Lung (tissue), 12 donors: ENCODE results near the gene TBCD. TPM values are rescaled to one million over a fixed set of nuclear protein-coding genes. Genes with fewer than 3 reads are reported as not detected.
A peak's percentile ranks its signal among the peaks of the same experiment; 100 is the strongest.

Experiments
- ATAC-seq: fragments of 200-7000 bp; cut with Tn5 transposase; one replicate; pipeline ENCODE4 v1.9.1; 2020; ENCODE audit warnings: moderate number of reproducible peaks; ENCODE audit not compliant: insufficient read depth, low FRiP score
- DNase-seq, 3 donors: peaks; one replicate each; pipeline ENCODE4 v3.0.0-alpha.2; 2013 to 2017
- H3K27ac ChIP-seq, 2 donors: one replicate each; pipeline ENCODE4 v1.5.1; 2013; ENCODE audit warnings: mild to moderate bottlenecking in 2 of 2, moderate library complexity in 2 of 2, control low read depth in 1 of 2, inconsistent platforms in 1 of 2, low read depth in 1 of 2, low read length in 1 of 2
- H3K27me3 ChIP-seq, 3 donors: one replicate each; pipeline ENCODE4 v1.5.1; 2013; ENCODE audit warnings: low read length in 2 of 3; ENCODE audit not compliant: control insufficient read depth in 3 of 3, insufficient read depth in 3 of 3
- H3K36me3 ChIP-seq, 4 donors: one replicate each; pipeline ENCODE4 v1.5.1; 2013; ENCODE audit warnings: low read length in 4 of 4, mild to moderate bottlenecking in 1 of 4, moderate library complexity in 1 of 4; ENCODE audit not compliant: control insufficient read depth in 4 of 4, insufficient read depth in 4 of 4
- H3K4me1 ChIP-seq, 5 donors: one replicate each; pipeline ENCODE4 v1.5.1; 2013; ENCODE audit warnings: low read length in 5 of 5, mild to moderate bottlenecking in 2 of 5, moderate library complexity in 1 of 5; ENCODE audit not compliant: control insufficient read depth in 5 of 5, insufficient read depth in 5 of 5
- H3K4me3 ChIP-seq: one replicate; pipeline ENCODE4 v1.5.1; 2013; ENCODE audit warnings: mild to moderate bottlenecking, control low read depth, moderate library complexity
- H3K9ac ChIP-seq, 2 donors: one replicate each; pipeline ENCODE4 v1.5.1; 2013; ENCODE audit warnings: low read length in 2 of 2, control low read depth in 1 of 2; ENCODE audit not compliant: insufficient read depth in 1 of 2
- H3K9me3 ChIP-seq, 4 donors: one replicate each; pipeline ENCODE4 v1.5.1; 2013; ENCODE audit warnings: low read length in 3 of 4, mild to moderate bottlenecking in 1 of 4, moderate library complexity in 1 of 4; ENCODE audit not compliant: control insufficient read depth in 4 of 4, insufficient read depth in 3 of 4
- CTCF ChIP-seq: IDR thresholded peaks from 2 replicates; pipeline ENCODE4 v1.5.1; 2012; ENCODE audit warnings: mild to moderate bottlenecking; ENCODE audit errors: control extremely low read depth, extremely low read depth
- WGBS, 2 donors: extraction: QIAGEN DNeasy Blood & Tissue Kit; methylation state at CpG; one replicate each; pipeline ENCODE4 v1.1.7; 2013; 5-methylcytosine and 5-hydroxymethylcytosine counted together
- polyA plus RNA-seq, 2 donors: library from polyadenylated mRNA; stranded (reverse); fragments of 200-250 nt; gene quantifications; one replicate each; pipeline ENCODE4 v1.2.1, GENCODE V29; 2013
- total RNA-seq, 2 donors: library from RNA; depleted of rRNA in 1 of 2; stranded (reverse); fragments of >200 nt in 1 of 2; gene quantifications; one replicate each; pipeline ENCODE4 v1.2.1, GENCODE V29; 2014 to 2021
- donor health status: control.
- donor health status: control.
- donor health status: Bipolar disorder and iron deficiency.
- donor health status: healthy.
- donor health status: DM: yes; HTN: yes; CAD: no.

TBCD gene
- total and polyA plus RNA-seq, 4 donors = 57.6 to 119 (median 90.3) TPM

GRCh38 chr17:82887255-82888164, 135.6 kb downstream of the TBCD start:
- Histone ChIP-seq H3K4me3 (no peak overlapping the region), H3K36me3 (peaks cover 0 to 11% (median 3%) of the 10 kb centered on the region in 4 donors), H3K9ac (no peak overlapping the region), H3K4me1 (peaks cover 6 to 61% (median 27%) of the 10 kb centered on the region in 5 donors), H3K27ac (peak overlapping the region in 1 of 2 donors; percentile 75), H3K27me3 (no peaks in the 10 kb centered on the region), H3K9me3 (no peaks in the 10 kb centered on the region)
- no peak for ATAC-seq
- DNase-seq = no peak
- no peak for TF ChIP-seq CTCF
- 78 to 79% methylated on average over 27 of the region's 27 CpGs for WGBS, 2 donors

GRCh38 chr17:82888583-82889495, 137.0 kb downstream of the TBCD start:
- Histone ChIP-seq H3K27me3 (no peaks in the 10 kb centered on the region), H3K4me1 (peaks cover 6 to 69% (median 37%) of the 10 kb centered on the region in 5 donors), H3K9ac (no peak overlapping the region), H3K9me3 (no peaks in the 10 kb centered on the region), H3K27ac (peak overlapping the region in 1 of 2 donors; percentile 86), H3K36me3 (peaks cover 0 to 11% (median 3%) of the 10 kb centered on the region in 4 donors), H3K4me3 (no peak overlapping the region)
- TF ChIP-seq CTCF = no peak
- DNase-seq (peak in 1 of 3 donors; percentile 42), ATAC-seq (peak; percentile 67)
- 71 to 88% methylated on average over 30 of the region's 30 CpGs for WGBS, 2 donors

- TF ChIP-seq CTCF = no peak
- 73 to 83% methylated on average over 28 of the region's 28 CpGs for WGBS, 2 donors
- no peaks in the 10 kb centered on the region for H3K27me3 ChIP-seq
- peaks cover 6 to 71% (median 42%) of the 10 kb centered on the region in 5 donors for H3K4me1 ChIP-seq
- no peak overlapping the region for H3K4me3 ChIP-seq
- H3K27ac ChIP-seq = peak overlapping the region in 1 of 2 donors; percentile 94
- H3K9me3 ChIP-seq = no peaks in the 10 kb centered on the region
- peak; percentile 72 to 87 (median 82) for DNase-seq
- no peak overlapping the region for H3K9ac ChIP-seq
- H3K36me3 ChIP-seq = peaks cover 0 to 11% (median 3%) of the 10 kb centered on the region in 4 donors
- ATAC-seq = no peak
Observed at GRCh38 chr17:82889496-82890338, 137.9 kb downstream of the TBCD start.
